ENCODE data around the gene NME5.
A peak's percentile ranks its signal among the peaks of the same experiment; 100 is the strongest.
"Not testable (repeated sequence)": the region's sequence is repeated elsewhere in the genome, so short reads cannot be mapped to it uniquely, and the experiment has no call there.

NME5 gene

DNA sequence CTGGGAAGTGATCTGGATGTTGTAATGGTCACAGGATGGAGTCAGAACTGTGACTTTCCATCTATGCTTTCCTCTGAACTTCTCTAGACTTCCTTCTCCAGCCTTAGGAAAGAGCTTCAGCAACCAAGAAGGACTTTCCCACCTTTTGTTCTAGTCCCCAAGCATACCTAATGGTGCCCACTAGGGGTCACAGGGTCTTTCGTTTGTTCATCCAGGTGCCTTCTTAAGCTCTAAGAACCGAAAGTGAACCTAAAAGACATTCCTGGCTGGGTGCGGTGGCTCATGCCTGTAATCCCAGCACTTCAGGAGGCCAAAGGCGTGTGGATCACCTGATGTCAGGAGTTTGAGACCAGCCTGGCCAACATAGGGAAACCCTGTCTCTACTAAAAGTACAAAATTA, 57.2 kb downstream of the NME5 start:
- Histone ChIP-seq H3F3A (ENCODE audit: low read depth) (no peaks in the 10 kb centered on the region), H4K20me1 (ENCODE audit: insufficient read depth, low read length, poor library complexity, severe bottlenecking) (no peaks in the 10 kb centered on the region), H3K4me1 (ENCODE audit: insufficient read depth, low read length, poor library complexity, severe bottlenecking) (no peaks in the 10 kb centered on the region), H3K9ac (ENCODE audit: low read depth, low read length, poor library complexity, severe bottlenecking) (no peak overlapping the region), H3K4me3 (ENCODE audit: low read length, poor library complexity, severe bottlenecking) (no peak overlapping the region), H2AFZ (ENCODE audit: low read length) (peak overlapping the region; percentile 11), H3K9me3 (ENCODE audit: insufficient read depth, low read depth, low read length) (no peaks in the 10 kb centered on the region), H3K9me2 (replicated peaks; ENCODE audit: low read depth, low read length) (no peaks in the 10 kb centered on the region), H3K36me3 (ENCODE audit: insufficient read depth, low read length) (no peaks in the 10 kb centered on the region), H3K27me3 (ENCODE audit: insufficient read depth, low read length, poor library complexity, severe bottlenecking) (no peaks in the 10 kb centered on the region), H3K4me2 (ENCODE audit: low read depth, low read length, poor library complexity, severe bottlenecking) (no peak overlapping the region), H3K79me2 (ENCODE audit: insufficient read depth, low read length) (no peaks in the 10 kb centered on the region)
- TF ChIP-seq, protein P1, sequence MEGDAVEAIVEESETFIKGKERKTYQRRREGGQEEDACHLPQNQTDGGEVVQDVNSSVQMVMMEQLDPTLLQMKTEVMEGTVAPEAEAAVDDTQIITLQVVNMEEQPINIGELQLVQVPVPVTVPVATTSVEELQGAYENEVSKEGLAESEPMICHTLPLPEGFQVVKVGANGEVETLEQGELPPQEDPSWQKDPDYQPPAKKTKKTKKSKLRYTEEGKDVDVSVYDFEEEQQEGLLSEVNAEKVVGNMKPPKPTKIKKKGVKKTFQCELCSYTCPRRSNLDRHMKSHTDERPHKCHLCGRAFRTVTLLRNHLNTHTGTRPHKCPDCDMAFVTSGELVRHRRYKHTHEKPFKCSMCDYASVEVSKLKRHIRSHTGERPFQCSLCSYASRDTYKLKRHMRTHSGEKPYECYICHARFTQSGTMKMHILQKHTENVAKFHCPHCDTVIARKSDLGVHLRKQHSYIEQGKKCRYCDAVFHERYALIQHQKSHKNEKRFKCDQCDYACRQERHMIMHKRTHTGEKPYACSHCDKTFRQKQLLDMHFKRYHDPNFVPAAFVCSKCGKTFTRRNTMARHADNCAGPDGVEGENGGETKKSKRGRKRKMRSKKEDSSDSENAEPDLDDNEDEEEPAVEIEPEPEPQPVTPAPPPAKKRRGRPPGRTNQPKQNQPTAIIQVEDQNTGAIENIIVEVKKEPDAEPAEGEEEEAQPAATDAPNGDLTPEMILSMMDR (conservative IDR thresholded peaks at IDR 0.05; ENCODE audit: low read length), result peak; percentile 61
- TF ChIP-seq EZH2phosphoT487 (IDR thresholded peaks at IDR 0.05; ENCODE audit: borderline replicate concordance), result no peak

DNA sequence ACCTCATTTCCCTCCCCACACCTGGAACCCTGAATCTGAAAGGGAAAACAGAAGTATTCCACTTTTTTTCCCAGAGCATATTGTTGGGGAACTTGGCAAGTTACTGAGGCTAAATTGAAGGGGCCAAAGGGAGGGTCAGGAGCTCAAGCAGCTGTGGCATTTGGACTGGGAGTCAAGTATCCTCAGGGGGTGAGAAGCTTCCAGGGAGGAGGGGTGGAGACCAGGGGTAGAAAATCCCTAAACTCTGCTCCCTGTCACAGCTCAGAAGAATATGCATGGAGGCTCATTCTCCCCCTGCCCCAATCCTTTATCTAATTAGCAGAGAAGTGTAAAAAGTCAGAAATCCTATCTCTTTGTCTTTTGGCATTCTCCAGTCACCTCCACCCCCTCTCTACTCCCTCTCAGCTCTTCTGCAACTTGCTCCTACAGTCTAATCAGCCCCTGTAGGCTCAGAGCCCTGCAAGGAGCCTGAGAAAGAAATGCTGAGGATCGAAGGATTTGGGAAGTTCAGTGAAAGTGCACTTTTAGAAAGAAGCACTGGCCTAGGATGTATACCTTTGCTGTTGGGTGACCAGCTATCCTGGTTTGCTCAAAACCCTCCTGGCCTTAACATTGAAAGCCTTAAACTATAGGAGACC, 61.1 kb downstream of the NME5 start:
- Histone ChIP-seq H3K9ac (ENCODE audit: low read depth, low read length, poor library complexity, severe bottlenecking) (no peak overlapping the region), H3K27me3 (ENCODE audit: insufficient read depth, low read length, poor library complexity, severe bottlenecking) (no peaks in the 10 kb centered on the region), H3K9me3 (ENCODE audit: insufficient read depth, low read depth, low read length) (no peaks in the 10 kb centered on the region), H2AFZ (ENCODE audit: low read length) (peak overlapping the region; percentile 48), H3K4me3 (ENCODE audit: low read length, poor library complexity, severe bottlenecking) (no peak overlapping the region), H3K4me1 (ENCODE audit: insufficient read depth, low read length, poor library complexity, severe bottlenecking) (no peaks in the 10 kb centered on the region), H3K79me2 (ENCODE audit: insufficient read depth, low read length) (no peaks in the 10 kb centered on the region), H4K20me1 (ENCODE audit: insufficient read depth, low read length, poor library complexity, severe bottlenecking) (no peaks in the 10 kb centered on the region), H3K4me2 (ENCODE audit: low read depth, low read length, poor library complexity, severe bottlenecking) (no peak overlapping the region), H3K9me2 (replicated peaks; ENCODE audit: low read depth, low read length) (no peaks in the 10 kb centered on the region), H3K36me3 (ENCODE audit: insufficient read depth, low read length) (no peaks in the 10 kb centered on the region), H3F3A (ENCODE audit: low read depth) (no peaks in the 10 kb centered on the region)
- no peak for TF ChIP-seq EZH2phosphoT487 (IDR thresholded peaks at IDR 0.05; ENCODE audit: borderline replicate concordance)
- TF ChIP-seq, protein P1 (conservative IDR thresholded peaks at IDR 0.05; ENCODE audit: low read length), result no peak

DNA sequence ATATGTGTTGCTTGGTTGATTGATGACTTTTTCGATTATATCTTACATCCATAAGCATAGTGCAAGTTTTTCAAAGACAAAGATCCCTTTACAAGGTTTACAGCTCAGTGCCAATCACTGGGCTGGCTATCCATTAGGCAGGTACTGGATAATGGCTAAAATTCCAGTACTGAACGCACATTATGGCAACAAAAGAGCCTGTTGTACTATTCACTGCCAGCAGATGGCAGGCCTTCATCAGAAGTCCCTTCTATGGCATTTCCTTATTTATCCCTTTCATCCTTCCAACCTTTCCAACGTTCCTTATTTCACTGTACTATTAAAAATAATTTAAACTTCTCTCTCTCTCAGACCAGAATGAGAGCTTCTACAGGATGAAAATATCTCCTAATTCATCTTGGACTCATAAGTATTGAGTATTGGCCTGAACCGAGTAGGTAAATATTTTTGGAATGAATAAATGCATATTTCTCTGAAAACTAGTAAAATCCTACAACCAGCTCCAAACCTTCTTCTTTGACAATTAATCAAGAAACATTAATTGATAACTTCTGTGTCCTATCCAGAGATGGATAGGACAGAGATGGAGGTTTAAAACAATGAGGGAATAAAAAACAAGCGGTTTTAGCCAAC, 62.0 kb downstream of the NME5 start:
- H3K4me1 ChIP-seq (ENCODE audit: insufficient read depth, low read length, poor library complexity, severe bottlenecking), result no peaks in the 10 kb centered on the region
- H4K20me1 ChIP-seq (ENCODE audit: insufficient read depth, low read length, poor library complexity, severe bottlenecking), result no peaks in the 10 kb centered on the region
- peak overlapping the region; percentile 48 for H2AFZ ChIP-seq (ENCODE audit: low read length)
- no peaks in the 10 kb centered on the region for H3K9me3 ChIP-seq (ENCODE audit: insufficient read depth, low read depth, low read length)
- H3K79me2 ChIP-seq (ENCODE audit: insufficient read depth, low read length), result no peaks in the 10 kb centered on the region
- no peak overlapping the region for H3K4me3 ChIP-seq (ENCODE audit: low read length, poor library complexity, severe bottlenecking)
- TF ChIP-seq, protein P1 (conservative IDR thresholded peaks at IDR 0.05; ENCODE audit: low read length), result peak; percentile 97
- no peak for TF ChIP-seq EZH2phosphoT487 (IDR thresholded peaks at IDR 0.05; ENCODE audit: borderline replicate concordance)
- H3K27me3 ChIP-seq (ENCODE audit: insufficient read depth, low read length, poor library complexity, severe bottlenecking), result no peaks in the 10 kb centered on the region
- H3K9ac ChIP-seq (ENCODE audit: low read depth, low read length, poor library complexity, severe bottlenecking), result no peak overlapping the region
- H3K4me2 ChIP-seq (ENCODE audit: low read depth, low read length, poor library complexity, severe bottlenecking), result no peak overlapping the region
- H3K36me3 ChIP-seq (ENCODE audit: insufficient read depth, low read length), result no peaks in the 10 kb centered on the region
- H3K9me2 ChIP-seq (replicated peaks; ENCODE audit: low read depth, low read length), result no peaks in the 10 kb centered on the region
- no peaks in the 10 kb centered on the region for H3F3A ChIP-seq (ENCODE audit: low read depth)

DNA sequence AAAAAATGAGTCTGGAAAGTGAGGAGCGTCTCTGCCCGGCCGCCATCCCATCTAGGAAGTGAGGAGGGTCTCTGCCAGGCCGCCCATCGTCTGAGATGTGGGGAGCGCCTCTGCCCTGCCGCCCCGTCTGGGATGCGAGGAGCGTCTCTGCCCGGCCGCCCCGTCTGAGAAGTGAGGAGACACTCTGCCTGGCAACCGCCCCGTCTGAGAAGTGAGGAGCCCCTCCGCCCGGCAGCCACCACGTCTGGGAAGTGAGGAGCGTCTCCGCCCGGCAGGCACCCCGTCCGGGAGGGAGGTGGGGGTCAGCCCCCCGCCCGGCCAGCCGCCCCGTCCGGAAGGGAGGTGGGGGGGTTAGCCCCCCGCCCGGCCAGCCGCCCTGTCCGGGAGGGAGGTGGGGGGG, 69.2 kb downstream of the NME5 start:
- H3K4me1 ChIP-seq (ENCODE audit: insufficient read depth, low read length, poor library complexity, severe bottlenecking); H3K27me3 ChIP-seq (ENCODE audit: insufficient read depth, low read length, poor library complexity, severe bottlenecking); H4K20me1 ChIP-seq (ENCODE audit: insufficient read depth, low read length, poor library complexity, severe bottlenecking); H3K79me2 ChIP-seq (ENCODE audit: insufficient read depth, low read length); H3K36me3 ChIP-seq (ENCODE audit: insufficient read depth, low read length); H2AFZ ChIP-seq (ENCODE audit: low read length); H3K9ac ChIP-seq (ENCODE audit: low read depth, low read length, poor library complexity, severe bottlenecking); H3K4me2 ChIP-seq (ENCODE audit: low read depth, low read length, poor library complexity, severe bottlenecking); H3K9me2 ChIP-seq (replicated peaks; ENCODE audit: low read depth, low read length); H3K4me3 ChIP-seq (ENCODE audit: low read length, poor library complexity, severe bottlenecking); H3K9me3 ChIP-seq (ENCODE audit: insufficient read depth, low read depth, low read length); H3F3A ChIP-seq (ENCODE audit: low read depth): not testable (repeated sequence)
